SK-N-SH treated with all-trans-retinoic acid at 6 μM for 48 hours (cell line): ENCODE results near the gene KDM4C.

Experiments used
- BACH2 ChIP-seq: fragments of 250-450 bp; sonication (Bioruptor Pico); IDR thresholded peaks from 2 replicates; pipeline ENCODE4 v1.9.0; 2021; ENCODE audit warnings: mild to moderate bottlenecking, borderline replicate concordance
- ZNF565 ChIP-seq: fragments of 450-650 bp; formaldehyde crosslinking; conservative IDR thresholded peaks from 2 replicates; pipeline ENCODE4 v1.5.0; 2020; ENCODE audit warnings: low read depth, mild to moderate bottlenecking, moderate library complexity

GRCh38 chr9:6973089-6973488 lies 215.3 kb downstream of the KDM4C start:
- TF ChIP-seq BACH2 (CRISPR knock-in tag): no peak
- TF ChIP-seq ZNF565: no peak
